Loucy (cell line): ENCODE data around the gene FARS2.

Source experiments
- H2AFZ ChIP-seq: fragments of 200-600 bp; sonication (generic); 2 replicates; pipeline ENCODE4 v1.6.0; 2016; ENCODE audit warnings: antibody characterized with exemption, mild to moderate bottlenecking, low read length, moderate library complexity
- H3F3A ChIP-seq: fragments of 200-600 bp; 2 replicates; pipeline ENCODE4 v1.6.0; 2016; ENCODE audit warnings: antibody characterized with exemption, low read depth, mild to moderate bottlenecking
- H3K27me3 ChIP-seq: fragments of 200-600 bp; sonication (generic); 2 replicates; pipeline ENCODE4 v1.6.1; 2014; ENCODE audit warnings: low read length, mild to moderate bottlenecking; ENCODE audit not compliant: insufficient read depth, poor library complexity, severe bottlenecking
- H3K36me3 ChIP-seq: fragments of 200-600 bp; sonication (generic); 2 replicates; pipeline ENCODE4 v1.6.1; 2016; ENCODE audit warnings: low read length; ENCODE audit not compliant: insufficient read depth
- H3K4me1 ChIP-seq: fragments of 200-600 bp; sonication (generic); 2 replicates; pipeline ENCODE4 v1.5.1; 2014; ENCODE audit warnings: low read length, mild to moderate bottlenecking; ENCODE audit not compliant: insufficient read depth, poor library complexity, severe bottlenecking
- H3K4me2 ChIP-seq: fragments of 200-600 bp; sonication (generic); 2 replicates; pipeline ENCODE4 v1.6.0; 2014; ENCODE audit warnings: antibody characterized with exemption, low read length, low read depth, mild to moderate bottlenecking; ENCODE audit not compliant: poor library complexity, severe bottlenecking
- H3K4me3 ChIP-seq: fragments of 200-600 bp; sonication (generic); 2 replicates; pipeline ENCODE4 v1.5.1; 2014; ENCODE audit warnings: low read length, mild to moderate bottlenecking, mixed read lengths; ENCODE audit not compliant: poor library complexity, severe bottlenecking
- H3K79me2 ChIP-seq: fragments of 200-600 bp; sonication (generic); 2 replicates; pipeline ENCODE4 v1.6.1; 2014; ENCODE audit warnings: low read length; ENCODE audit not compliant: insufficient read depth
- H3K9ac ChIP-seq: fragments of 200-600 bp; sonication (generic); 2 replicates; pipeline ENCODE4 v1.6.0; 2014; ENCODE audit warnings: mild to moderate bottlenecking, low read depth, low read length, moderate library complexity; ENCODE audit not compliant: poor library complexity, severe bottlenecking
- H3K9me2 ChIP-seq: fragments of 200-600 bp; sonication (generic); replicated peaks from 2 replicates; pipeline ENCODE4 v1.6.1; 2016; ENCODE audit warnings: low read depth, low read length, mixed read lengths
- H3K9me3 ChIP-seq: fragments of 200-600 bp; sonication (generic); 2 replicates; pipeline ENCODE4 v1.6.1; 2014; ENCODE audit warnings: mild to moderate bottlenecking, antibody characterized with exemption, low read length, low read depth; ENCODE audit not compliant: insufficient read depth
- H4K20me1 ChIP-seq: fragments of 200-600 bp; sonication (generic); 2 replicates; pipeline ENCODE4 v1.6.0; 2014; ENCODE audit warnings: antibody characterized with exemption, low read length, mild to moderate bottlenecking; ENCODE audit not compliant: insufficient read depth, poor library complexity, severe bottlenecking
- CTCF ChIP-seq: fragments of 200-600 bp; sonication (generic); conservative IDR thresholded peaks from 2 replicates; pipeline ENCODE4 v1.5.1; 2014; ENCODE audit warnings: mild to moderate bottlenecking, antibody characterized with exemption, low read length
- EZH2phosphoT487 ChIP-seq: fragments of 200-600 bp; IDR thresholded peaks from 2 replicates; pipeline ENCODE4 v1.6.1; 2018; ENCODE audit warnings: antibody characterized with exemption, mild to moderate bottlenecking, moderate library complexity, borderline replicate concordance

FARS2 gene

DNA sequence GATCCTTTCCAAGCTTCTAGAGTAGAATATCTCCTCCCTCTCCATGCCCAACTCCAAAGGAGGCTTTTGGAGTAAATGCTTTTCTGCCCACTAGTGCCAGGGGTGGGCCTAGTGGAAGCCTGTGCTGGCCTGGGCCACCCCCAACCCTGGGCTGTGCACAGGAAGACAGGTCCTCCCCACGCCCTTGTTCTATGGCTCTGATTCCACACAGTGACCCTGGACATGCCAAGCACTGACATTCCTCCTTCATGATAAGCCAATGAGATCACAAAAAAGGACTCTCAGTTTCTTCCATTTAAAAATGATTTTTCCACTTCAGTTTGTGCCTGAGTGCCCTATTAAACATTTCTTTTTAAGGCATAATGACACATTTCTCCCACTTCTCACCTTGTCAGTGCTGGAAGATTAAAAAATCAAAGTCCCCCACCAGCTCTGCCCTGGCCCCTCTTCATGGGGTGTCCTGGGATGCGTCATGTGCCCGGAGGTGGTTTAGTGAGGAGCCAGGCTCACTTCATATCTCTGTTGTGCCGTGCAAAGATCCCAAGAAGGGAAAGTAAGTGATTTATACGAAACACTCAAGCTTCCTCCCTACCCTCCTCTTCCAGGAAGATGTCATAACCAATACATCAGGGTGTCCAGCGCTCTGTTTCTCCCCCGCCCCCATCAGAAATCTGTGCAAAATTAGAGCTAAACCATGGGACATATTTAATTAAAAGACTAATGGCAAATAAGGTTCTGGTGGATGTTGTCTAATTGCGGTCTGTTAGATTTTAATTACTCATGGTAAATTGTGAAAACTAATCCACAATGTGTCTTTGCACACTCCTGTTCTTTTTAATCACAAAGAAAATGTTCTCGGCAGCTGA, 490.4 kb downstream of the FARS2 start:
- TF ChIP-seq EZH2phosphoT487 (no peak), CTCF (no peak)
- Histone ChIP-seq H3K9me2 (no peaks in the 10 kb centered on the region), H3K9me3 (peaks cover 9% of the 10 kb centered on the region; the same call in 1 of the 2 replicates), H3K4me3 (no peak overlapping the region), H3K79me2 (no peaks in the 10 kb centered on the region), H4K20me1 (no peaks in the 10 kb centered on the region), H3K4me1 (peaks cover 3% of the 10 kb centered on the region), H2AFZ (no peak overlapping the region), H3K9ac (no peak overlapping the region), H3K4me2 (no peak overlapping the region), H3F3A (no peaks in the 10 kb centered on the region), H3K36me3 (no peaks in the 10 kb centered on the region), H3K27me3 (no peaks in the 10 kb centered on the region)

DNA sequence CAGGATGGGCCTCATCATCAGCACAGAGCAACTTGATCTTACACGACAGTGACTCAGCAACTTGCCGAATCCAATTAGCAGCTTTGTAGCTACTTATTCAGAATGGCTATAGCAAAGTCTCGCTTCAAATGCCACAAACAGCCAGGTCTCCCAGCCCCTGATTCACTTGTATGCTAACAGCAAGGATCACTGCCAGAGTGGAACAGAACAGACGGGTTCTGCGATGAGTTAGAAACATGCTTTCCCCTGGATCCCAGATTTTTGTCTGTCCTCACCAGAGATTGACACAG, 491.0 kb downstream of the FARS2 start:
- H3K9me3 ChIP-seq, result peaks cover 9% of the 10 kb centered on the region; the same call in 1 of the 2 replicates
- no peak overlapping the region for H3K9ac ChIP-seq
- no peaks in the 10 kb centered on the region for H3F3A ChIP-seq

GRCh38 chr6:5753209-5753608, 491.9 kb downstream of the FARS2 start:
- no peak for TF ChIP-seq EZH2phosphoT487
- no peak for TF ChIP-seq CTCF
- Histone ChIP-seq H3K9me3 (peaks cover 9% of the 10 kb centered on the region; the same call in 1 of the 2 replicates), H3K4me2 (no peak overlapping the region), H3K9ac (no peak overlapping the region), H3K4me1 (peaks cover 3% of the 10 kb centered on the region), H3K4me3 (no peak overlapping the region), H3F3A (no peaks in the 10 kb centered on the region), H3K79me2 (no peaks in the 10 kb centered on the region), H3K36me3 (no peaks in the 10 kb centered on the region), H4K20me1 (no peaks in the 10 kb centered on the region), H2AFZ (no peak overlapping the region), H3K9me2 (no peaks in the 10 kb centered on the region), H3K27me3 (no peaks in the 10 kb centered on the region)

More for the DNA sequence above, 491.0 kb downstream of the FARS2 start:
- Histone ChIP-seq H3K4me3 (no peak overlapping the region), H3K36me3 (no peaks in the 10 kb centered on the region), H3K4me2 (no peak overlapping the region), H3K79me2 (no peaks in the 10 kb centered on the region), H4K20me1 (no peaks in the 10 kb centered on the region), H2AFZ (no peak overlapping the region), H3K9me2 (no peaks in the 10 kb centered on the region), H3K4me1 (peaks cover 3% of the 10 kb centered on the region), H3K27me3 (no peaks in the 10 kb centered on the region)
- no peak for TF ChIP-seq EZH2phosphoT487
- TF ChIP-seq CTCF, result no peak
